Cardiac muscle cell (in vitro differentiated cells and primary cell): ENCODE measurements around the gene NECTIN1. TPM values are rescaled to one million over a fixed set of nuclear protein-coding genes. Genes with fewer than 3 reads are reported as not detected.

Experiments used
- DNase-seq, 2 donors: peaks; one replicate each; pipeline versions ENCODE4 v3.0.0 to v3.0.0-alpha.2; 2010 to 2017; ENCODE audit warnings: low read depth in 1 of 2, low spot score in 1 of 2
- H3K27ac ChIP-seq: fragments of 200-600 bp; sonication (generic); 2 replicates; pipeline ENCODE4 v1.5.1; 2016
- H3K27me3 ChIP-seq: fragments of 200-600 bp; sonication (generic); 2 replicates; pipeline ENCODE4 v1.6.0; 2016; ENCODE audit warnings: control low read depth
- H3K36me3 ChIP-seq: fragments of 200-600 bp; sonication (generic); 2 replicates; pipeline ENCODE4 v1.5.1; 2016; ENCODE audit warnings: control low read depth
- H3K4me1 ChIP-seq: fragments of 200-600 bp; sonication (generic); 2 replicates; pipeline ENCODE4 v1.8.1; 2017; ENCODE audit warnings: low read depth, mild to moderate bottlenecking, mixed run types
- H3K4me3 ChIP-seq: fragments of 200-600 bp; sonication (generic); 2 replicates; pipeline ENCODE4 v1.5.1; 2016; ENCODE audit warnings: mild to moderate bottlenecking
- H3K9me3 ChIP-seq: fragments of 200-600 bp; sonication (generic); 2 replicates; pipeline ENCODE4 v1.5.1; 2017; ENCODE audit warnings: low read depth, mild to moderate bottlenecking, control low read depth
- polyA plus RNA-seq: library from polyadenylated mRNA; unstranded; fragments of >200 nt; fragmentation: Nextera tagmentation; extraction: Ambion mirVana; gene quantifications from 2 replicates; pipeline ENCODE4 v1.2.1, GENCODE V29; 2016
- total RNA-seq: library from RNA; depleted of rRNA; stranded (reverse); fragments of >200 nt; gene quantifications from 2 replicates; pipeline ENCODE4 v1.2.3, GENCODE V29; 2016
- TF ChIP-seq, protein P1 (sequence below): IDR thresholded peaks from 2 replicates; pipeline ENCODE4 v1.5.1; 2012; ENCODE audit warnings: low read depth, mild to moderate bottlenecking, low read length

Gene NECTIN1
- total and polyA plus RNA-seq, 2 experiments from 2014 or later, result 5.2 to 9.1 TPM

DNA sequence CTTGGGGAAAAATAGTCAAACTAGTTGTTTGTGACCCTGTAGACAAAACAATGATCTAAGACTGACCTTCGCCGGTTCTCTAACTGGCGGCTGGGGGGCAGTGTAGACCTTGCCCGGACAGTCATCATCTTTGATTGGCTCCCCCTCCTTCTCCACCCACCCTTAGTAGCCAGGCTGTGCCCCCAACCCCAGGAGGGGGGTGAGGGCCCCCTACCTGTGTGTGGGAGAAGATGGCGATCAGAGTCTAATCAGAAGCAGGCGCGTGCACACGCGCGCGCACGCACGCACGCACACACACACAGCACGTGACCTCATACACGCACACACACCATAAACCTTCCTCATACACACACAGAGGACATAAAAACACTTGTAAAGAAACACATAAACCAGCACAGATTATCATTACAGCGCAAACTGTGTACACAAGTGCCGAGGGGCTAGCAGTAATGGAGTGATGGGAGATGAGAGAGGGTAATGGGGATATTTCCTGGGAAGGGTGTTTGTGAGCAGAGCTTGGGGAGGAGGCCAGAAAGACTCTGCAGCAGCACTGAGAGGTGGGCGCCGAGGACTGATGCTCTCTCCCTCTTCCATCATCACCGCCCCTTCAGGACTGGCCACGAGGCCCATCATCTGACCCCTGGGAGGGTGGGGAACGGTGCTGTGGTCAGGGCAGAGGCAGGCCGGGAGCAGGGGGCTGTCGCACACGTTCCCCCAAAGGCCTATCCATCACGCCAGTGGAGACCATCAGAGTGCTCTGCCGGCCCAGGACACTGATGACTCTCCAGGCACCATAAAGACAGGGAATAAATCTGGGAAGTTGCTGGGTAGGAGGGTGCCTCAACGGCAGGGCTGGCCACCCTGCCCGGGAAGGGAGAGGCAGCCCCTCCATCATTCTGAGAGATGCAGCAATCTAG lies 12.2 kb downstream of the NECTIN1 start:
- TF ChIP-seq, protein P1, sequence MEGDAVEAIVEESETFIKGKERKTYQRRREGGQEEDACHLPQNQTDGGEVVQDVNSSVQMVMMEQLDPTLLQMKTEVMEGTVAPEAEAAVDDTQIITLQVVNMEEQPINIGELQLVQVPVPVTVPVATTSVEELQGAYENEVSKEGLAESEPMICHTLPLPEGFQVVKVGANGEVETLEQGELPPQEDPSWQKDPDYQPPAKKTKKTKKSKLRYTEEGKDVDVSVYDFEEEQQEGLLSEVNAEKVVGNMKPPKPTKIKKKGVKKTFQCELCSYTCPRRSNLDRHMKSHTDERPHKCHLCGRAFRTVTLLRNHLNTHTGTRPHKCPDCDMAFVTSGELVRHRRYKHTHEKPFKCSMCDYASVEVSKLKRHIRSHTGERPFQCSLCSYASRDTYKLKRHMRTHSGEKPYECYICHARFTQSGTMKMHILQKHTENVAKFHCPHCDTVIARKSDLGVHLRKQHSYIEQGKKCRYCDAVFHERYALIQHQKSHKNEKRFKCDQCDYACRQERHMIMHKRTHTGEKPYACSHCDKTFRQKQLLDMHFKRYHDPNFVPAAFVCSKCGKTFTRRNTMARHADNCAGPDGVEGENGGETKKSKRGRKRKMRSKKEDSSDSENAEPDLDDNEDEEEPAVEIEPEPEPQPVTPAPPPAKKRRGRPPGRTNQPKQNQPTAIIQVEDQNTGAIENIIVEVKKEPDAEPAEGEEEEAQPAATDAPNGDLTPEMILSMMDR, result no peak
- peaks cover 20% of the 10 kb centered on the region for H3K4me1 ChIP-seq
- H3K9me3 ChIP-seq, result no peaks in the 10 kb centered on the region
- H3K36me3 ChIP-seq, result no peaks in the 10 kb centered on the region
- no peak overlapping the region for H3K4me3 ChIP-seq
- H3K27me3 ChIP-seq, result no peaks in the 10 kb centered on the region
- H3K27ac ChIP-seq, result no peak overlapping the region
- no peak for DNase-seq

DNA sequence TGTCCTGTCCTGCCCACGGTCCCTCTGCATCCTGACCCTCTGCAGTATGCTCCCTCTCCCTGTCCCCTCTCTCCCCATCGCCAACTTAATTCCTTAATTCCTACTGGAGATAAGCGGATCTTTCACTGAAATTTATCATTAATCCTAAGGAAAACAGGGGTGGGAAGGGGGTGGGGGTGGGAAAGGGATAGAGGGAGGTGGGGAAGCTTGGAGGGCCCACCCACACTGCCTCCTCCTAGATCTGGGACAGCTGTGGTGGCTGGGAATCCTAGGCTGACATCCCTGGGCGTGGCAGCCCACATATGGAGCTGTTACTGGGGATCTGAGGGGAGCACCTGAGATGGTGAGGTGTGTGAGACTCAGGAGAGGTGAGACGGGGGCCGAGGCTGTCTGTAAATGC lies 14.4 kb downstream of the NECTIN1 start:
- TF ChIP-seq, protein P1, result no peak
- DNase-seq, result no peak

DNA sequence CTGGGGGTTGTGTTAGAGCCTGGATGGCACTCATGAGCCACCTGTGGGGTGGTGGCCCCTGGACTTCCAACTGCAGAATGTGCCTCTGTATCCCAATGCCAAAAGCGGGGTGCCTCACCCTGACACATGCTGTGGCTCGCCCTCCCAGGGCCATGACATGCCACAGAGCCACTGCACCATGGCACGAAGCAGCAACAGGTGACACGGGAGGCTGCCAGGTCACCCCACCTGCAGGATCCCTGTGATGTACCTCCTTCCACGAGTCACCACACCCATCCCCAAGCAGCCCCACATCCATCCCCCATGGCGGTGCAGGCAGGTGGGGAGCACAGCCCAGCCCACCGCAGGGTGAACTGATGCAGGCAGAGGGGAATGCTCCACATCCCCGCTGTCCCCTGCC lies 14.8 kb downstream of the NECTIN1 start:
- no peaks in the 10 kb centered on the region for H3K27me3 ChIP-seq
- no peaks in the 10 kb centered on the region for H3K36me3 ChIP-seq
- H3K4me1 ChIP-seq, result peaks cover 35% of the 10 kb centered on the region
- H3K4me3 ChIP-seq, result no peak overlapping the region
- no peak for DNase-seq
- TF ChIP-seq, protein P1, result no peak
- H3K27ac ChIP-seq, result no peak overlapping the region
- no peaks in the 10 kb centered on the region for H3K9me3 ChIP-seq

More for the DNA sequence above, 14.4 kb downstream of the NECTIN1 start:
- H3K9me3 ChIP-seq, result no peaks in the 10 kb centered on the region
- H3K4me3 ChIP-seq, result no peak overlapping the region
- no peak overlapping the region for H3K27ac ChIP-seq
- H3K36me3 ChIP-seq, result no peaks in the 10 kb centered on the region
- no peaks in the 10 kb centered on the region for H3K27me3 ChIP-seq
- peaks cover 31% of the 10 kb centered on the region for H3K4me1 ChIP-seq

DNA sequence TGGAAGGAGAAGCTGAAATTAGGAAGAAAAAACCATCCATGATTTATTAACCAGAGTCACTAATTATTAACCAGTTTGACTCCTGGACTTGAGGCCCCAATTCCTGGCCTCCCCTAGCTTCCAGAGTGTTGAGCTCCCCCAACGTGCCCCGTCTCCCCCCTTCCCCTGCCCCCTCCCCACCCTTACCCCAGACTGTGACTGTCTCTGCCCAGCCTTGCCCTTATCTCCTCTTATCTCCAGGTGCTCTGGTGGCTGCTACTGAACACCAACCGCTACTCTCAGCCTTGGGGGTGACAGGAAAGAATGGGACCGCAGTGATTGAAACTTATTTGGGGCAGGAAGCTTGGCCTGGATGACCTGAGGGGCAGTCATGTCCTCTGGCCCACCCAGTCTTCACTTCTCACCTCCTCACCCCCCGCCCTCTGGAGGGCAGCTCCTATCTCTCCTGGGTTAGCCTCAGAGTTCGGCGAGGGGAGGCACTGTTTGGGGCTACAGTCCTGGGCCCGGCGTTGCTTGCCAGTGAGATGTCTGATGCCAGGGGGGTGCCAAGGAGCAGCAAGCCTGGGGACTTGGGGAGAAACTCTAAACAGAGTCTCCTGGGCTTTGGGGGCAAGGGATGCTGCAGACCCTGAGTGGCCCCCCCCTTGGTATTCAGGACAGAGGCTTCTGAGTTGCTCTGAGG lies 15.5 kb downstream of the NECTIN1 start:
- Histone ChIP-seq H3K27ac (no peak overlapping the region), H3K9me3 (no peaks in the 10 kb centered on the region), H3K4me1 (peaks cover 41% of the 10 kb centered on the region), H3K4me3 (no peak overlapping the region), H3K36me3 (no peaks in the 10 kb centered on the region), H3K27me3 (no peaks in the 10 kb centered on the region)
- TF ChIP-seq, protein P1, result no peak
- DNase-seq, result no peak

DNA sequence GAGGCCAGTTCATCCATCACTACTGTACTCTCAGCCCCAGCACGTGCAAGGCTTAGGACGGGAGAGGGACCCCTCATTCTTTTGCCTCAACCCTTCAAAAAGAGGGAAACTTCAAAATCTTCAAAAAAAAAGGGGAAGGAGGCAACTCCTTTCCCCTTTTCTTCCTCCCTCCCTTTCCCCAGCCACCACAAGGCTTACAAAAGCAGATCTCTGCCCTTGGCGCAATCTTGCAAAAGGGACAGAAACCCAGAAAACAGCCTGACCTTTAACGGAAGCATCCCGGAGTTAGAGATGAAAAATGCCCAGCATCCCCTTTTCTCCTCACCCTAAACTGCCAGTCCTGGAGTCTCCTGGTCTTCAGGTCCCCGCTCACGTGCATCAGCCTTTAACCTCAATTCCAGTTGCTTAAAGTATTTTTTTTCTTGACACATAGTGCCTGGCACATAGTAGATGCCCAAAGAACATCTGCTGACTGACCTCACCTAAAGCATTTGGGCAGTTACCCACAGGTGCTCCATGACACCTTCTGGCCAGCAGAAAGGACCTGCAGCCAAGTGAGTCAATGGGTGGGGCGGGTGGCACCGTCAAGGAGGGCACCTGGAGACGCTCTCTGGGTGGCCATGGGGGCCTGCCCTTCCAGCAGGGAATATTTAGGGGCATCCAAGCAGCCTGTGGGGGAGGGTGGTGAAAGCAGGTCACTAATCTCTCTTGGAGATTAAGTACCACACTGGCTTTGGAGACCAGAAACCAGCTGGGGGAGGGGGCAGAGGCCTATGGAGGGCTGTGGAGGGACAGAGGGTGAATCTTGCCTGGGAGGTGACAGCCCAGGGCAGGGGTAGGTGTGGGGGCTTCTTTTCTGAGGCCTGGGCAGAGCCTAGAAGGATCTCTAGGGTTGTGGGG lies 16.3 kb downstream of the NECTIN1 start:
- Histone ChIP-seq H3K27me3 (no peaks in the 10 kb centered on the region), H3K4me3 (no peak overlapping the region), H3K4me1 (peaks cover 41% of the 10 kb centered on the region), H3K36me3 (no peaks in the 10 kb centered on the region), H3K27ac (no peak overlapping the region), H3K9me3 (no peaks in the 10 kb centered on the region)
- peak in 1 of 2 donors; percentile 38 for DNase-seq
- TF ChIP-seq, protein P1, result no peak
